Measurements from ENCODE around the gene FOXC1. TPM values are rescaled to one million over a fixed set of nuclear protein-coding genes. Genes with fewer than 3 reads are reported as not detected.

FOXC1 gene
- total and polyA plus RNA-seq, 2 donors (not counting 1 experiment from before 2014, with no cell fraction given), result 0.04 to 0.52 TPM

DNA sequence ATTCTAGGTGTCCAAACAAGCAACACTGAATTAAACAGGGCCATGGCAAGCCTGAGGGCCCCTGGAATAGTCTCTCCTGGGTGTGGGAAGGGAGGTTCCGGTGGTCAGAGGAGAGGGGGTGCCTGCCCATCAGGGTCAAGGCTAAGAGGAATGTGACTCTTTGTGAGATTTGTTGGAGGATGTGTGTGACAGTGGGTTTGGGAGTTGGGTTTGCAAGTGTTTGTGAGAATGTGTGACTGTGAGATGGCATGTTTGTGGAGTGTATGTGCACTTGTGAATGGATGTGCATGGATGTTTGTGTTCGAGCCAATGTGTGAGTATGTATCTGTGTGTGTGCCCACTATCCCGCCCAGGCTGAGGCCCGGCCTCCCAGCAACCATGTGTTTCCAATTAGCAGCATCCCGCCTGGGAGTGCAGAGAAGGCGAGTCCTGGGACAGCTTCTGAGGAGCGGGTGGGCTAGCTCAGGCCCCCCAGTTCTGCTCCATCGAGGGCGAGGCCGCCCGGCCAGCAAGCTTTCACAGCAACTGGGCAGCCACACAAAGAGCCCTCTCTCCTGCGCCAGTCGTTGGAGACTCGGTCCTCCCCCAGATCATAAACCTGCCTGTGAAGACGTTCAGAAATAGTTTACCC, 12.6 kb downstream of the FOXC1 start:
- CTCF ChIA-PET, result interaction anchor here (1.0 kb wide), 1 partner anchor 482 kb away, joined by 3 read pairs; no protein-coding TSS in a partner anchor
- 90% methylated on average over 13 of the region's 15 CpGs for WGBS (ENCODE audit: insufficient coverage)

More for the DNA sequence above, 12.6 kb downstream of the FOXC1 start:
- H2AFZ ChIP-seq (ENCODE audit: insufficient read depth, low read depth, low read length, poor library complexity, severe bottlenecking), result no peak overlapping the region
- no peak overlapping the region for H3K4me3 ChIP-seq (ENCODE audit: control extremely low read depth in 1 of 5, extremely low read depth in 1 of 5, insufficient read depth in 1 of 5, low read depth in 2 of 5, low read length in 4 of 5)
- ATAC-seq (ENCODE audit: low read depth) (no peak), DNase-seq (no peak)
- no peak overlapping the region for H3K4me2 ChIP-seq (replicated peaks; ENCODE audit: low read depth, low read length, poor library complexity, severe bottlenecking)
- POLR2A ChIA-PET, result no interaction called here
- H3K9me3 ChIP-seq (ENCODE audit: control extremely low read depth in 1 of 3, control insufficient read depth in 2 of 3, insufficient read depth in 1 of 3, low read length in 2 of 3), result peaks cover 0 to 36% (median 0%) of the 10 kb centered on the region in 3 donors
- Mint-ChIP-seq H3K27ac (no peak overlapping the region), H3K4me3 (no peak overlapping the region), H3K9me3 (ENCODE audit: insufficient read depth) (no peaks in the 10 kb centered on the region), H3K27me3 (peaks cover 63% of the 10 kb centered on the region), H3K4me1 (peaks cover 22% of the 10 kb centered on the region)
- H3K9ac ChIP-seq (ENCODE audit: low read length), result no peak overlapping the region
- H4K20me1 ChIP-seq (ENCODE audit: control insufficient read depth, insufficient read depth, low read length, poor library complexity, severe bottlenecking), result no peaks in the 10 kb centered on the region
- H3K27ac ChIP-seq (ENCODE audit: low read length in 2 of 2), result no peak overlapping the region
- peaks cover 37 to 40% of the 10 kb centered on the region in 2 donors for H3K4me1 ChIP-seq (ENCODE audit: control insufficient read depth in 2 of 2, insufficient read depth in 2 of 2, low read length in 2 of 2)
- TF ChIP-seq, protein P1, sequence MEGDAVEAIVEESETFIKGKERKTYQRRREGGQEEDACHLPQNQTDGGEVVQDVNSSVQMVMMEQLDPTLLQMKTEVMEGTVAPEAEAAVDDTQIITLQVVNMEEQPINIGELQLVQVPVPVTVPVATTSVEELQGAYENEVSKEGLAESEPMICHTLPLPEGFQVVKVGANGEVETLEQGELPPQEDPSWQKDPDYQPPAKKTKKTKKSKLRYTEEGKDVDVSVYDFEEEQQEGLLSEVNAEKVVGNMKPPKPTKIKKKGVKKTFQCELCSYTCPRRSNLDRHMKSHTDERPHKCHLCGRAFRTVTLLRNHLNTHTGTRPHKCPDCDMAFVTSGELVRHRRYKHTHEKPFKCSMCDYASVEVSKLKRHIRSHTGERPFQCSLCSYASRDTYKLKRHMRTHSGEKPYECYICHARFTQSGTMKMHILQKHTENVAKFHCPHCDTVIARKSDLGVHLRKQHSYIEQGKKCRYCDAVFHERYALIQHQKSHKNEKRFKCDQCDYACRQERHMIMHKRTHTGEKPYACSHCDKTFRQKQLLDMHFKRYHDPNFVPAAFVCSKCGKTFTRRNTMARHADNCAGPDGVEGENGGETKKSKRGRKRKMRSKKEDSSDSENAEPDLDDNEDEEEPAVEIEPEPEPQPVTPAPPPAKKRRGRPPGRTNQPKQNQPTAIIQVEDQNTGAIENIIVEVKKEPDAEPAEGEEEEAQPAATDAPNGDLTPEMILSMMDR (IDR thresholded peaks at IDR 0.05), result no peak
- no peak for TF ChIP-seq EZH2 (IDR thresholded peaks at IDR 0.05; ENCODE audit: borderline replicate concordance, insufficient read depth, low read depth, low read length, poor library complexity, severe bottlenecking)
- intact Hi-C loops (cut with micrococcal nuclease), result loop anchor here (10.0 kb wide), 1 partner anchor 112 kb away; no protein-coding TSS in a partner anchor
- H3K36me3 ChIP-seq (replicated peaks in 1 of 2; ENCODE audit: control extremely low read depth in 1 of 2, control insufficient read depth in 1 of 2, extremely low read depth in 1 of 2, insufficient read depth in 2 of 2, low read length in 1 of 2), result no peaks in the 10 kb centered on the region
- no peaks in the 10 kb centered on the region for H3K79me2 ChIP-seq (ENCODE audit: control insufficient read depth, insufficient read depth, low read length)
- peaks cover 0 to 87% (median 64%) of the 10 kb centered on the region in 4 experiments for H3K27me3 ChIP-seq (replicated peaks in 1 of 4; ENCODE audit: control extremely low read depth in 1 of 4, control insufficient read depth in 3 of 4, insufficient read depth in 4 of 4, low read length in 3 of 4)

Measured in B cell (primary cell).